ENCODE data around the gene PSMB5.

Gene PSMB5

DNA sequence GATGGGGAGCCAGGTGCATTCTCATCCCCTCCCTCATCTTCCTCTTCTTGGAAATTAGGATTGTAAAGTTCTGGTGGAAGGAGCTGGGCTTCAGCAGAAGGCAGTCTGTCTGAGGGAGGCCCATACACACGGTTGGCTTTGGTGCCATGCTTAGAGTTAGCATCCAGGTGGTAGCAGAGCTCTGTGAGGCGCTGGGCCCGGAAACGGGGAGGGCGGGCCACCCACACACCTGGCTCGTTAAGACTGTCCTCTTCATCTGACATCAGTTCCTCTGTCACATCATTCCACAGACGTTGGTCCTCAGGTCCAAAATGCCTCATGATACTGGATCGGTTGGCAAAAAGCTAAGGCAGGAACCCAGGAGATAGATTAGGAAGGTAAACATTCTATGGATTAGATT lies 47.4 kb downstream of the PSMB5 start:
- Histone ChIP-seq H3K27me3 (ENCODE audit: insufficient read depth, low read depth, severe bottlenecking) (no peaks in the 10 kb centered on the region), H3K9me3 (ENCODE audit: severe bottlenecking) (no peaks in the 10 kb centered on the region), H3K4me3 (ENCODE audit: low read depth, low read length) (no peak overlapping the region), H3K36me3 (peaks cover 14% of the 10 kb centered on the region), H3K27ac (no peak overlapping the region)
- TF ChIP-seq, protein P1, sequence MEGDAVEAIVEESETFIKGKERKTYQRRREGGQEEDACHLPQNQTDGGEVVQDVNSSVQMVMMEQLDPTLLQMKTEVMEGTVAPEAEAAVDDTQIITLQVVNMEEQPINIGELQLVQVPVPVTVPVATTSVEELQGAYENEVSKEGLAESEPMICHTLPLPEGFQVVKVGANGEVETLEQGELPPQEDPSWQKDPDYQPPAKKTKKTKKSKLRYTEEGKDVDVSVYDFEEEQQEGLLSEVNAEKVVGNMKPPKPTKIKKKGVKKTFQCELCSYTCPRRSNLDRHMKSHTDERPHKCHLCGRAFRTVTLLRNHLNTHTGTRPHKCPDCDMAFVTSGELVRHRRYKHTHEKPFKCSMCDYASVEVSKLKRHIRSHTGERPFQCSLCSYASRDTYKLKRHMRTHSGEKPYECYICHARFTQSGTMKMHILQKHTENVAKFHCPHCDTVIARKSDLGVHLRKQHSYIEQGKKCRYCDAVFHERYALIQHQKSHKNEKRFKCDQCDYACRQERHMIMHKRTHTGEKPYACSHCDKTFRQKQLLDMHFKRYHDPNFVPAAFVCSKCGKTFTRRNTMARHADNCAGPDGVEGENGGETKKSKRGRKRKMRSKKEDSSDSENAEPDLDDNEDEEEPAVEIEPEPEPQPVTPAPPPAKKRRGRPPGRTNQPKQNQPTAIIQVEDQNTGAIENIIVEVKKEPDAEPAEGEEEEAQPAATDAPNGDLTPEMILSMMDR (IDR thresholded peaks at IDR 0.05; ENCODE audit: low read depth, low read length) = no peak
- no peak for DNase-seq

DNA sequence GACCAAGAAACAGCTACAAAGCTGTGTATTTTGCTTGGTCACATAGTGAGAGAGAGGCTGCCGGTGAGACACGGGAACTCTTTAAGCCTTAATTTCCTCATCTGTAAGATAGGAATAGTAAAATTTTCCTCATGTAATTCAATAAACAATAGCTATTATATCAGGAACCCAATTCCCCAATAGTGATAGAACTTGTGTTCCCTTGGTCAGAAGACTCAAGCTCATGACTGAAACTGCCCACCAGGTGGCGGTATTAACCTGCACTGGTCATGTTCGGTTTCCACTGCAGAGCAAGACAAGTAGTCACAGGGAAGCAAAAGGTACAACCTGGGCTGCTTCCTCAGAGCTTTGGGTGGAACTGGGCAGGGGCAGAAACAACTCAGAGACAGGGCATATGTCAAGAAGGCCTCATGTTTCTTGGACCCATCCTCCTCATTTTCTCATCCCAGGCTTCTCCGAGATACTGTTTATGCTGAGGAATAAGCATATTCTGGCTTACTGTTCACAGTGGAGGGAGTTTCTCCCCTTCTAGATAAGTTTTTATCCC lies 48.1 kb downstream of the PSMB5 start:
- H3K36me3 ChIP-seq = peaks cover 10% of the 10 kb centered on the region
- H3K27ac ChIP-seq = no peak overlapping the region
- H3K27me3 ChIP-seq (ENCODE audit: insufficient read depth, low read depth, severe bottlenecking) = no peaks in the 10 kb centered on the region
- no peak overlapping the region for H3K4me3 ChIP-seq (ENCODE audit: low read depth, low read length)
- peak; percentile 85 for DNase-seq
- no peaks in the 10 kb centered on the region for H3K9me3 ChIP-seq (ENCODE audit: severe bottlenecking)
- TF ChIP-seq, protein P1 (IDR thresholded peaks at IDR 0.05; ENCODE audit: low read depth, low read length) = peak; percentile 79

DNA sequence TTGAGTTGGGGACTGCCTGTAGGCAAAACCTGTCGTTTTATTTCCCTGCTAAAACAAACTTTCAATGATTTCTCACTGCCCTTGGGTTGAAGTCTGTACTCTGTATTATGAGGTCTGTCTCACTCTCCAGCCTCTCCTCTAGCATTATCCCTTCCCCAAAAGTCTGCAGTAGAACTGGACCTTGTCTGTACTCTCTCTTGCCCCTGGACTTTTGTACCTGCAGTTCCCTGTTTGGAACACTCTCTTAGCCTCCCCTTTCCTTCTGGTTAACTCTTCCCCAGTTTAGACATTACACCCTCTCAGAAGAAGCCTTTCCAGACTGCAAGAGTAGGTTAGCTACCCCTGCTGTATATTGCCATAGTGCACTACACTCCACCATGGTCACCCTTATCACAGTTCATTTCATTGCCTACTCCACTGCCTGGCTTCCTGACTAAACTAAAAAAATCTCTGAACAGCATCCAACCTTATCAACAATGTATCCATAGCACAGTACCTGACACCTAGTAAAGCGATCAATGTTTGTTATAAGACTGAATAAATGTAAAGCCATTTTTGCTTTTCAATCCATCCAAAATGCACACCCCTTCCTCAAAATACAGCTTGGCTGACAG lies 48.7 kb downstream of the PSMB5 start:
- H3K4me3 ChIP-seq (ENCODE audit: low read depth, low read length) = no peak overlapping the region

DNA sequence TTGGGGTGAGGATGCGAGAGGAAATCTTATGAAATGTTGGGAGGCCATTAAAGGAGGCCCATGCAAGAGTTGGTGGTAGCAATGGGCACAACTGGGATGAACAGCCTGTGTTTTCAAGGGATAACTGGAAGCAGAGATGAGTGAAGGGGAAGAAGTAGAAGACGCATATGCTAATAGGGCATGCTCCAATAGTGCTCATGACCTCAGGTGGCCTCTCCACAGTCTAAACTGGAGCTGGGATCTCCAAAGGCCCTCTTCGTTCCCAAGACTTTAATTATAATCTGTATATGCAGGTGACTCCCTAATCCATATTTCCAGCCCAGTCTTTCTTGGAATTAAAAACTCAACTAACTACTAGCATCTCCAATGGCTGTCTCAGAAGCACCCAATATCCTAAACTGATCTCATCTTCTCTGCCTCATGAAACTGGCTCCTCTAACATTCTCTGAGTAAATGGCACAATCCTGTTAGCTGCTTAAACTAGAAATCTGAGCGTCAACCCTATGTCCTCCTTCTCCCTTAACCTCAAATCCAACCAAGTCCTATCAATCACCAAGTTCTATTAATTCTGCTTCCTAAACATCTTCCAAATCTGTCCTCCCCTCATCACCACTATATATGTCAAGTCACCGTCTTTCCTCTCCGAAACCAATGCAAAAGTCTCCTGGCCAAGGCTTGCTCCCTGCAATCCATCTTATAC lies 49.6 kb downstream of the PSMB5 start:
- Histone ChIP-seq H3K27me3 (ENCODE audit: insufficient read depth, low read depth, severe bottlenecking) (no peaks in the 10 kb centered on the region), H3K27ac (no peak overlapping the region), H3K9me3 (ENCODE audit: severe bottlenecking) (no peaks in the 10 kb centered on the region), H3K36me3 (peaks cover 7% of the 10 kb centered on the region), H3K4me3 (ENCODE audit: low read depth, low read length) (no peak overlapping the region)
- DNase-seq = no peak
- TF ChIP-seq, protein P1 (IDR thresholded peaks at IDR 0.05; ENCODE audit: low read depth, low read length) = no peak

More for the DNA sequence above, 48.7 kb downstream of the PSMB5 start:
- TF ChIP-seq, protein P1 (IDR thresholded peaks at IDR 0.05; ENCODE audit: low read depth, low read length) = no peak
- Histone ChIP-seq H3K9me3 (ENCODE audit: severe bottlenecking) (no peaks in the 10 kb centered on the region), H3K36me3 (peaks cover 7% of the 10 kb centered on the region), H3K27me3 (ENCODE audit: insufficient read depth, low read depth, severe bottlenecking) (no peaks in the 10 kb centered on the region), H3K27ac (no peak overlapping the region)
- DNase-seq = no peak

DNA sequence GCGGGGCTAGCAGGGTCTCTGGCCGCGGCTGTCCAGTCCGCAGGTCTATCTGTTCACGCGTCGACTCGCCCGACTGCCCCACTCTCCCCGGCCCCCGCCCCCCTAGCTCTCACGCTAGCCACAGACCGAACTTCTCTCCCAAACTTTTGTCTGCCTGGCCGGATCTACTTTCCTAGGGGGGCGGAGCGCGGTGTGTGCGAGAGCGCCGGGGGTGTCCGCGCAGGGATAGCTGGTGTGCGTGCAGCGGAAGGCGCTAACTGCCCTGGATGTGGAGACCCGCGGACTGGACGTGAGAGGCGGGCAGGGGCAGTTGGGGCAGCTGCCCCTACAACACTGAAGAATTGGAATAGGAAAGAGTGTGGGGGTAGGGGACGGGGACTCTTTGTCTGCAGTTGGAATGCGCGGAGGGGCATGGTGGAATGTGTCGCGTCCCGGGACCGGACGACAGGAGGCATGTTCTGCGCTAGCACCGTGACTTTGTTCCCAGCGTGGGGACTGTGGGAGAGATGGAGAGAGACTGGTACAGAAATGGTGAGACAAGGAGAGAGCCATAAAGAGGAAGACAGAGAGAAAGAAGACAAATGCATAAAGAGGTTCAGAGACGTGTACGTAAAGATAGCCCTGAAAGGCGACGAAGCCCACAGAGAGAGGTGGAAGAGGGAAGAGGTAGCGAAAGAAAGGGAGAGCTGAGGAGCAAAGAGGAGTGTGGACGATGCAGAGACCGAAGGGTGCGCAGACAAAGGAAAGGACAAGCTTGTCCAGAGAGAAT lies 52.0 kb downstream of the PSMB5 start, which contains the start of gene AJUBA:
Gene AJUBA, minus strand, starts transcription at position 75 of the 769 bp plus-strand sequence. CDS start 285 bp downstream, outside the sequence.
- Histone ChIP-seq H3K4me3 (ENCODE audit: low read depth, low read length) (peak within 1 kb of the TSS; percentile 74), H3K27me3 (ENCODE audit: insufficient read depth, low read depth, severe bottlenecking) (no peaks in the 10 kb centered on the region), H3K9me3 (ENCODE audit: severe bottlenecking) (no peaks in the 10 kb centered on the region), H3K36me3 (peaks cover 7% of the 10 kb centered on the region), H3K27ac (peak within 1 kb of the TSS; percentile 65)
- DNase-seq = peak; percentile 86
- TF ChIP-seq, protein P1 (IDR thresholded peaks at IDR 0.05; ENCODE audit: low read depth, low read length) = no peak
